ENCODE data around the gene B4GALT5.
A peak's percentile ranks its signal among the peaks of the same experiment; 100 is the strongest.
"Not testable (repeated sequence)": the region's sequence is repeated elsewhere in the genome, so short reads cannot be mapped to it uniquely, and the experiment has no call there.

Gene B4GALT5

GRCh38 chr20:49729780-49730179 lies 16.1 kb upstream of the B4GALT5 start:
- no peak for DNase-seq

DNA sequence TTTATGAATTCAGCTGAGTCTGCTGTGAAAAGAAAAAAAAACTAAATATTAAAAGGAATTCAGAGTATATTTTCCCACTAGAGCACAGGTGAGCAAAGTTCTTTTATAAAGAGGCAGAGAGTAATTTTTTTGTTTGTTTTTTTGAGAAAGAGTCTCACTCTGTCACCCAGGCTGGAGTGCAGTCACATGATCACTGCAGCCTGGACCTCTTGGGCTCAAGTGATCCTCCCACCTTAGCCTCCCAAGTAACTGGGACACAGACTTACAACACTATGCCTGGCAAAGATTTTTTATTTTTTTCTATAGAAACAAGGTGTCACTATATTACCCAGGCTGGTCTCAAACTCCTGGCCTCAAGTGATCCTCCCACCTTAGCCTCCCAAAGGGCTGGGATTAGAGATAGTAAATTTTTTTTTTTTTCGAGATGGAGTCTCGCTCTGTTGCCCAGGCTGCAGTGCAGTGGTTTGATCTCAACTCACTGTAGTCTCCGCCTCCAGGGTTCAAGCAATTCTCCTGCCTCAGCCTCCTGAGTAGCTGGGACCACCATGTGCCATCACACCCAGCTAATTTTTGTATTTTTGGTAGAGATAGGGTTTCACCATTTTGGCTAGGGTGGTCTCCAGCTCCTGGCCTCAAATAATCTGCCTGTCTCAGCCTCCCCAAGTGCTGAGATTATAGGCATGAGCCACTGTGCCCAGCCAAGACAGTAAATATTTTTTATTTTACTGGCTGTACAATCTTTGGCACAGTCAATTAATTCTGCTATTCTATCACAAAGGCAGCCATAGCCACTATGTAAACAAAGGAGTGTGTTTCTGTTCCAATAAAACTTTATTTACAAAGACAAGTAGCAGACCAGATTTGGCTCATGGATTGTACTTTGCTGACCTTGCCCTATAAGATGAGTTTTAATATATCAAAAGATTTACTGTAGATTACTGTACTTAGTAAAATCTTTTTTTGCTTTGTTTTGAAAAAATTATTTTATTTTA lies 14.5 kb upstream of the B4GALT5 start:
- DNase-seq: no peak

DNA sequence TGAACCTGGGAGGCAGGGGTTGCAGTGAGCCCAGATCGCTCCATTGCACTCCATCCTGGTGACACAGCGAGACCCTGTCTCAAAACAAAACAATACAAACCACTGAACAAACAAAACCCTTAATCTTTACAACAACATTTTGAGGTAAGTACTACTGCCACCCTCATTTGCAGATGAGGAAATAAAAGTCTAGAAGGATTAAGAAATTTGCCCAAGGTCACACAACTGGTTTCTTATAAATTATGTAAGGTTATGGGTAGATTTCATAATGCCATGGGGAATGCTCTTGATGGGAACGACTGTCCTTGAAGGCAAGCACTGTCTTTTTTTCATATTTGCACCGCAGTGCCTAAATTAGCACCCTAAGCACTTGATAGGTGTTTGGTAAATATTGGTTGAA lies 13.8 kb upstream of the B4GALT5 start:
- DNase-seq: no peak

GRCh38 chr20:49725694-49726093 lies 12.0 kb upstream of the B4GALT5 start:
- DNase-seq: no peak

DNA sequence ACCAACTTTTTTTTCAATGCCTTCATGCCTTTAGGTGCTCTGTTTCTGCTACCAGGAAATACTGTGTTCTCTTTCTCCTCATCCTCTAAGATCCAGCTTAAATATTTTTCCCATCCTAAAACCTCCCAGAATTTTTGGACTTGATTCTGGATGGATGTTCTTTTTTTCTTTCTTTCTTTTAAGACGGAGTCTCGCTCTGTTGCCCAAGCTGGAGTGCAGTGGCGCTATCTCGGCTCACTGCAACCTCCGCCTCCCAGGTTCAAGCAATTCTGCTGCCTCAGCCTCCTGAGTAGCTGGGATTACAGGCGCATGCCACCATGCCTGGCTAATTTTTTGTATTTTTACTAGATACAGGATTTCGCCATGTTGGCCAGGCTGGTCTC lies 11.5 kb upstream of the B4GALT5 start:
- not testable (repeated sequence) for DNase-seq

DNA sequence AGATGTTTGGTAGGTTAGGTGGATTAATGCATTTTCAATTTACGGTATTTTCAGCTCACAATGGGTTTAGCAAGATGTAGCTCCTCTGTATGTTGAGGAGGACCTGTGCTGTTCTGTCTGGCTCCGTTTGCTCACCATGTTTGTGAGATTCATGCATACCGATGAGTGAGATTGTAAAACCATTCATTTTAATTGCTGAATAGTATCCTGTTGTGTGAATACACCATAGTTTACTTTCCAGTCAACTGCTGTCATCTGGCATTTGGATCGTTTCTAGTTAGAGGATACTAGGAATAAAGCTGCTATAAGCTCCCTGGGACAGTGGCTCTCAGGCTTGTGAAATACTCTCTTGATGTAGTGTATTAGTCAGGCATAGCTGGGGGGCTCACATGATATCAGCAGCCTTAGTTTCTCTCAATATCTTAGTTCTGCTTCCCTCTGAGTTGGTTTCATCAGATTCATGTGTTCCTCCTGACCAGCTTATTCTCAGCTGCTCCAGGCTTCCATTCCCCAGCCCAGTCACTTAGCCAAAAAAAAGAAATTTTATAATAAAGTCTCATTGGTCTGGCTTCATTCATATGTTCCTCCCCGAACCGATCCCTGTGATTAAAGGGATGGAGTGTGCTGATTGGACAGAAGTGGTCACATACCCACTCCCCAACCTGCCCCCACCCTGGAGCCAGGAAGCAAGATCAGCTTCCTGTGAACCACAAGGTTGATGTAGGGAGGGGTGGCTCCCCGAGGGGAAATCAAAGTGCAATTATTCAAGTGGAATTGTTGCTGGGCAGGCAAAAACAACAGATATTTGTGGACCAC lies 10.9 kb upstream of the B4GALT5 start:
- no peak for DNase-seq

DNA sequence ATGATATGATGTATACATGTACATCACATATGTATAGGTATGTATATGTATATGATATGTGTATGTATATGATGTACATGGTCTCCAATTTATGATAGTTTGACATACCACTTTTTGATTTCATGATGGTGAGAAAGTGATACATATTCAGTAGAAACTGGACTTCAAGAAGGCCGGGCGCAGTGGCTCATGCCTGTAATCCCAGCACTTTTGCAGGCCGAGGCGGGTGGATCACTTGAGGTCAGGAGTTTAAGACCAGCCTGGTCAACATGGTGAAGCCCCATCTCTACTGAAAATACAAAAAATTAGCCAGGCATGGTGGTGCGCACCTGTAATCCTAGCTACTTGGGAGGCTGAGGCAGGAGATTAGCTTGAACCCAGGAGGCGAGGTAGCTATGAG lies 10.1 kb upstream of the B4GALT5 start:
- DNase-seq: not testable (repeated sequence)

GRCh38 chr20:49721326-49721725 lies 7.6 kb upstream of the B4GALT5 start:
- DNase-seq: not testable (repeated sequence)

DNA sequence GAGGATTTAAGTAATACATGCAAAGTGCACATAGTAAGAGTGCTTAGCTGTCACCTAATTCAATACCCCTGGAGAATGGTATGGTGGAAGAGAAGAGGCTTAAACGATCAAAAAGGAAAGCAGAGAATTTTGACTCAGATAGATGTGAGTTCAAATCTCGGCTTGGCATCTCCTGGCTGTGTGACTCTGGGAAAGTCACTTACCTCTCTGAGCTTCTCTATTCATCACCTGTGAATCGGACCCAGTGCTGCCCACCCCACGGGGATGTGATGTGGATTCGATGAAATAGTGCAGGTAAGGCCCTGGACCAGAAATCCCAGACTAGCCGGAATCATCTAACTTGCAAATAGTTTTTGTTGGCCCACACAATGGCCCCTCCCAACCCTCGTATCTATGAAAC lies 1.8 kb upstream of the B4GALT5 start:
- no peak for DNase-seq

GRCh38 chr20:49712996-49713752 lies 504 bp downstream of the B4GALT5 start:
- peak in 1 of 2 experiments; percentile 48 for DNase-seq

GRCh38 chr20:49712646-49712995 lies 1.1 kb downstream of the B4GALT5 start:
- DNase-seq: no peak

GRCh38 chr20:49712118-49712517 lies 1.6 kb downstream of the B4GALT5 start:
- no peak for DNase-seq

GRCh38 chr20:49711667-49711987 lies 2.1 kb downstream of the B4GALT5 start:
- DNase-seq: no peak

GRCh38 chr20:49710971-49711666 lies 2.6 kb downstream of the B4GALT5 start:
- no peak for DNase-seq

- no peak for DNase-seq
Observed at GRCh38 chr20:49707118-49707517, 6.6 kb downstream of the B4GALT5 start.

DNA sequence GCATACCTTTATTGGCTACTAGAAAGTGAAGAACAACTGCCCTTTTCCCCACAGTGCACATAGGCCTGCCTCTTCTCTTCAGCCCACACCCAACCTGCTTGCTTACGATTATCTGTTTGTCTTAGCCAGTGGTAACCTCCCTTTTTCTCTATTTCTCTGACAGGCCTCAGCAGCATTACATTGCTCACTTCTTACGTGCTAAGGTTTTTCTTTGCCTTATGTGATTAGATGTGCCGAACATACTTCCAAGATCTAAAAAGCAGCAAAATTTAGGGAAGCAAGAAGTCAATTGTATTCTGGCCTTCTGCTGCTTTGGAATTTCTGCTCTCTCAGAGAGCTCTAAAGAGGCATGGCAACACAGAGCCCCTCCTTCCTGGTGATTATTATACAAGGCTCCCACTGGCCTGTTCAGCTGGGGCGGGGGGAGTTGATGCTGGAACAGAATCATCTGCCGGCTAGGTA lies 7.0 kb downstream of the B4GALT5 start:
- no peak for DNase-seq

DNA sequence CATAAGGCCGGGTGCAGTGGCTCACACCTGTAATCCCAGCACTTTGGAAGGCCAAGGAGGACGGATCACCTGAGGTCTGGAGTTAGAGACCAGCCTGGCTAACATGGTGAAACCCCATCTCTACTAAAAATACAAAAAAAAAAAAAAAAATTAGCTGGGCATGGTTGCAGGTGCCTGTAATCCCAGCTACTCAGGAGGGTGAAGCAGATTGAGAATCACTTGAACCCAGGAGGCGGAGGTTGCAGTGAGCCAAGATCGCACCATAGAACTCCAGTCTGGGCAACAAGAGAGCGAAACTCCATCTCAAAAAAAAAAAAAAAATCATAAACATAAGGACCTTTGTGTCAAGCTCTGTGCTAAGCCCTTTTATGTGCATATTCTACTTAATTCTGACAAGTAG lies 7.8 kb downstream of the B4GALT5 start:
- DNase-seq: not testable (repeated sequence)

DNA sequence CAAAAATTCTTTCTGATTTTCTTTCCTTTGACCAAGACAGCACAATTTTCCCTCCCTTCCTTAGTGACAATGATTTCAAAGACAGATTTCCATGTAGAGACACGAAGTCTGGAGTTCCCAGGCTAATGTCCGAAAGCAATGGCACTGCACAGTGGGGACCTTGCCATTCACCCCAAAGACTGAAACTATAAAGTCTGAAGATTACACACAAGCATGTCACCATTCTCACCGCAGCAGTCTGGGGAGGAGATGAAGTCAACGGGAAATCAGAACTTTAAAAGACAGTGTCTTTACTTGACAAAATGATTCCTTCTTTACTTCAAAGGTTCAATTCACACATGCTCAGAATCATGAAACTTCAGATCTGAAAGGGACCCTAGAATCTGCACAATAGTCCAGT lies 8.3 kb downstream of the B4GALT5 start:
- DNase-seq: no peak

GRCh38 chr20:49704932-49705336 lies 8.7 kb downstream of the B4GALT5 start:
- DNase-seq: no peak

- DNase-seq: no peak
Observed at GRCh38 chr20:49701916-49702315, 11.8 kb downstream of the B4GALT5 start.

- DNase-seq: peak; percentile 55 to 59
Observed at GRCh38 chr20:49701241-49701790, 12.4 kb downstream of the B4GALT5 start.

All from NCI-H446 (cell line).